ENCODE results near the gene ZMAT5. TPM values are rescaled to one million over a fixed set of nuclear protein-coding genes. Genes with fewer than 3 reads are reported as not detected.

The ZMAT5 gene
- total and polyA plus RNA-seq, 10 of the 15 experiments (the other 5 are each of a cell fraction or from before 2014, with no cell fraction given) = 2.3 to 43.0 (median 21.9) TPM

DNA sequence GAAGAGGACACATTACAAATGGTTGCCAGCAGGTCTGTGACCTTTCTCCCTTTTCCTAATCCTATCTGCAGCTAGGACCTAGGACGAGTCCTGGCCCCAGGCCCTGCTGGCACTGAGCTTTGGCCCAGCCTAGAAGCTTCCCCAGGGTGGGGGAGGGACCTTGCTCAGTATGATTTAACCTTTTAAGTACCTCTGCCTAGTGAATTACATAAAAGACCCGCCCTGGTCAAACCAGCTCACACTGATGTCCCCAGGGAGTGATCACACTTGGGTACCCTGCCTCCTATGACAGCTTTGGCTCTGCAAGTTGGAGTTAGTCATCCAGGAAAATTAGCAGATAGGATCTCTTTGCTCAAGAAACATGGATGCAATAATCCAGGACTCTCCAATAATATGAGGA, 49.3 kb upstream of the ZMAT5 start:
- ChIA-PET CTCF (interaction anchor here (0.7 to 1.4 kb wide), 4 partner anchors 43 to 190 kb away, joined by 3 to 4 read pairs (median 3); no protein-coding TSS in a partner anchor), SMC1A (ENCODE audit: uncharacterized antibody, unreplicated experiment) (no interaction called here), POLR2A (no interaction called here), RAD21 (ENCODE audit: unreplicated experiment) (no interaction called here)
- no peak overlapping the region for H3K27ac ChIP-seq (ENCODE audit: control insufficient read depth, insufficient read depth)
- in situ Hi-C loops (cut with MboI) = no loop called here
- peaks cover 11 to 57% of the 10 kb centered on the region in 2 experiments for H3K36me3 ChIP-seq (ENCODE audit: control insufficient read depth in 2 of 2, insufficient read depth in 2 of 2, low read length in 1 of 2)
- no peak for FAIRE-seq
- TF ChIP-seq, protein P1, sequence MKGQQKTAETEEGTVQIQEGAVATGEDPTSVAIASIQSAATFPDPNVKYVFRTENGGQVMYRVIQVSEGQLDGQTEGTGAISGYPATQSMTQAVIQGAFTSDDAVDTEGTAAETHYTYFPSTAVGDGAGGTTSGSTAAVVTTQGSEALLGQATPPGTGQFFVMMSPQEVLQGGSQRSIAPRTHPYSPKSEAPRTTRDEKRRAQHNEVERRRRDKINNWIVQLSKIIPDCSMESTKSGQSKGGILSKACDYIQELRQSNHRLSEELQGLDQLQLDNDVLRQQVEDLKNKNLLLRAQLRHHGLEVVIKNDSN (IDR thresholded peaks at IDR 0.05; ENCODE audit: borderline replicate concordance, extremely low read length, insufficient read depth, low read depth, low read length) = no peak
- TF ChIP-seq, protein P2, sequence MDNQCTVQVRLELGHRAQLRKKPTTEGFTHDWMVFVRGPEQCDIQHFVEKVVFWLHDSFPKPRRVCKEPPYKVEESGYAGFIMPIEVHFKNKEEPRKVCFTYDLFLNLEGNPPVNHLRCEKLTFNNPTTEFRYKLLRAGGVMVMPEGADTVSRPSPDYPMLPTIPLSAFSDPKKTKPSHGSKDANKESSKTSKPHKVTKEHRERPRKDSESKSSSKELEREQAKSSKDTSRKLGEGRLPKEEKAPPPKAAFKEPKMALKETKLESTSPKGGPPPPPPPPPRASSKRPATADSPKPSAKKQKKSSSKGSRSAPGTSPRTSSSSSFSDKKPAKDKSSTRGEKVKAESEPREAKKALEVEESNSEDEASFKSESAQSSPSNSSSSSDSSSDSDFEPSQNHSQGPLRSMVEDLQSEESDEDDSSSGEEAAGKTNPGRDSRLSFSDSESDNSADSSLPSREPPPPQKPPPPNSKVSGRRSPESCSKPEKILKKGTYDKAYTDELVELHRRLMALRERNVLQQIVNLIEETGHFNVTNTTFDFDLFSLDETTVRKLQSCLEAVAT (IDR thresholded peaks at IDR 0.05) = no peak
- TF ChIP-seq NR2F1 (conservative IDR thresholded peaks at IDR 0.05) (no peak), PML (IDR thresholded peaks at IDR 0.05; ENCODE audit: low read length) (no peak), GATAD2B (conservative IDR thresholded peaks at IDR 0.05; ENCODE audit: low read depth) (no peak), ETV6 (conservative IDR thresholded peaks at IDR 0.05 in 1 of 2, IDR thresholded peaks at IDR 0.05 in 1 of 2; ENCODE audit: borderline replicate concordance in 1 of 2, low read depth in 1 of 2) (no peak), NR2C2 (IDR thresholded peaks at IDR 0.05; ENCODE audit: borderline replicate concordance, control insufficient read depth, insufficient read length, low read depth) (no peak), CREB1 (IDR thresholded peaks at IDR 0.05; ENCODE audit: low read depth) (no peak)
- no peak overlapping the region for H3K9ac ChIP-seq (ENCODE audit: control insufficient read depth, insufficient read depth, low read length)
- peaks cover 4% of the 10 kb centered on the region; the same call in 1 of the 2 replicates for H3K4me1 ChIP-seq (ENCODE audit: control insufficient read depth, insufficient read depth, low read length)
- no peak for ATAC-seq
- no peaks in the 10 kb centered on the region for H3K9me3 ChIP-seq (replicated peaks; ENCODE audit: control insufficient read depth, insufficient read depth, low read length)
- 100% methylated on average over 2 of the region's 2 CpGs for WGBS (ENCODE audit: insufficient coverage, insufficient replicate concordance, low lambda C conversion rate, missing lambda C conversion rate)
- intact Hi-C loops (cut with micrococcal nuclease; ENCODE audit: unreplicated experiment) = no loop called here
- H3K4me3 ChIP-seq = no peak overlapping the region
- no peak overlapping the region for H3K4me2 ChIP-seq (ENCODE audit: control insufficient read depth, insufficient read depth)
- DNase-seq (ENCODE audit: low read depth, low spot score) = no peak
- H3K79me2 ChIP-seq (ENCODE audit: control insufficient read depth, insufficient read depth, low read length) = no peaks in the 10 kb centered on the region
- BruUV-seq (replicated peaks) = no TSS peak
- H3K27me3 ChIP-seq (replicated peaks in 1 of 2; ENCODE audit: control insufficient read depth in 2 of 2, insufficient read depth in 2 of 2, low read length in 1 of 2) = no peaks in the 10 kb centered on the region
- H4K20me1 ChIP-seq (ENCODE audit: control insufficient read depth, insufficient read depth) = no peaks in the 10 kb centered on the region
- no peak overlapping the region for H2AFZ ChIP-seq (ENCODE audit: control insufficient read depth, low read depth, low read length)

Data from GM12878 (cell line).